T-helper 17 cell (primary cell): ENCODE data around the gene AURKAIP1. TPM values are rescaled to one million over a fixed set of nuclear protein-coding genes. Genes with fewer than 3 reads are reported as not detected.

Experiments
- ATAC-seq: fragments of 150-1000 bp; cut with Tn5 transposase; 2 replicates; pipeline ENCODE4 v1.10.0; 2021; ENCODE audit warnings: mild to moderate bottlenecking, moderate library complexity
- DNase-seq, 3 donors: peaks; one replicate each; pipeline versions ENCODE4 v3.0.0 to v3.0.0-alpha.2; 2020 to 2021
- H3K9me3 ChIP-seq: one replicate; pipeline ENCODE4 v1.7.0; 2013; ENCODE audit warnings: low read length, mild to moderate bottlenecking; ENCODE audit not compliant: control insufficient read depth, poor library complexity, severe bottlenecking
- H3K27ac Mint-ChIP-seq: one replicate; pipeline ENCODE4 v1.8.0; 2022; ENCODE audit warnings: mild to moderate bottlenecking, moderate library complexity, mixed read lengths
- H3K27me3 Mint-ChIP-seq: one replicate; pipeline ENCODE4 v1.8.0; 2022; ENCODE audit warnings: mixed read lengths
- H3K36me3 Mint-ChIP-seq: one replicate; pipeline ENCODE4 v1.8.0; 2022; ENCODE audit warnings: low read depth, mixed read lengths
- H3K4me1 Mint-ChIP-seq: one replicate; pipeline ENCODE4 v1.8.0; 2022; ENCODE audit warnings: mild to moderate bottlenecking, mixed read lengths
- H3K4me3 Mint-ChIP-seq: one replicate; pipeline ENCODE4 v1.8.0; 2022; ENCODE audit warnings: mild to moderate bottlenecking, moderate library complexity, mixed read lengths
- total RNA-seq, 4 donors: library from RNA in 2 of 4; stranded (reverse) in 2 of 4; gene quantifications; one replicate each; pipeline ENCODE4 v1.2.3 and lab custom pipeline; 2022 to 2026

AURKAIP1 gene
- total RNA-seq, 2 donors from 2014 or later = 58.3 to 62.6 TPM

DNA sequence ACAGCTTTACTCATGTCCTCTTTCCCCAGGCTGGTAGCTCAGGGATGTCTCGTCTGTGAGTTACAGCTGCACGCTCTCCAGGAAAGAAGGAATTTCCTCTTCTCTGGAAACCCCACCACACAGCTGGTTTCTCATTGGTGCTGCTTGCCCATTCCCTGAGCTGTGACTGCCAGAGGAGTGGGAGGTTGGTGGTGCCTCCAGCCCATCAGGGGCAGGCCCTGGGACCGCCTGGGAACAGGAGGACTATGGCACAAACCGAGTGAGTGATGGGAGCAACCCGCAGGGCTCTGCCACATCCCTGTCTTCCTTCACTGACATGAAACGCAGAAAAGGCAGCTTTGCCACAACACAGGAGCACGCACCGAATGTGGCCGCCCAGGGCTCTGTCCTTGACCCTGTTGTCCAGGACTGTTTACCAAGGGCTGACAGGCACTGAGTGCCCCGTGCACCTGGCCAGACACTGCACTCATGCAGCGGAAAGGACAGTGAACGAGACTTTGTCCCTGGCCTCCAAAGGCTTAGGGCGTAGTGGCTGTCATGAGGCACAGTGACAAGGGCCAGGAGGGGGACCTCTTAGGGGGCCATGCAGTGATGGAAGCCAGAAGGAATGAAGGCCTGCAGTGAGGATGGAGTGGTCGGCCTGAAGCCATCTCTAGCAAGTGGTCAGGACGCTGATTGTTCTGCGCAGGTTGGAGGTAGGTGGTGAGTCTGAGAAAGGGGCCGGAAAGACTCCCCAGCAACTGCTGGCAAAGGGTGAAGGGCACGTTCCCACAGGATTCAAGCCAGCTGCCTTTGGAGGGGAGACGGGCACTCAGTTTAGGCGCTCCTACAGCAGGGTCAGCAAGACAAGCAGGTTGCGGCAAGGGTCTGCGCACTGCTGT is 25.8 kb upstream of the AURKAIP1 start:
- H3K9me3 ChIP-seq = no peaks in the 10 kb centered on the region
- Mint-ChIP-seq H3K36me3 (peaks cover 3% of the 10 kb centered on the region), H3K27me3 (no peaks in the 10 kb centered on the region), H3K27ac (peak overlapping the region; percentile 90), H3K4me3 (peak overlapping the region; percentile 92), H3K4me1 (peaks cover 27% of the 10 kb centered on the region)
- no peak for ATAC-seq
- no peak for DNase-seq

DNA sequence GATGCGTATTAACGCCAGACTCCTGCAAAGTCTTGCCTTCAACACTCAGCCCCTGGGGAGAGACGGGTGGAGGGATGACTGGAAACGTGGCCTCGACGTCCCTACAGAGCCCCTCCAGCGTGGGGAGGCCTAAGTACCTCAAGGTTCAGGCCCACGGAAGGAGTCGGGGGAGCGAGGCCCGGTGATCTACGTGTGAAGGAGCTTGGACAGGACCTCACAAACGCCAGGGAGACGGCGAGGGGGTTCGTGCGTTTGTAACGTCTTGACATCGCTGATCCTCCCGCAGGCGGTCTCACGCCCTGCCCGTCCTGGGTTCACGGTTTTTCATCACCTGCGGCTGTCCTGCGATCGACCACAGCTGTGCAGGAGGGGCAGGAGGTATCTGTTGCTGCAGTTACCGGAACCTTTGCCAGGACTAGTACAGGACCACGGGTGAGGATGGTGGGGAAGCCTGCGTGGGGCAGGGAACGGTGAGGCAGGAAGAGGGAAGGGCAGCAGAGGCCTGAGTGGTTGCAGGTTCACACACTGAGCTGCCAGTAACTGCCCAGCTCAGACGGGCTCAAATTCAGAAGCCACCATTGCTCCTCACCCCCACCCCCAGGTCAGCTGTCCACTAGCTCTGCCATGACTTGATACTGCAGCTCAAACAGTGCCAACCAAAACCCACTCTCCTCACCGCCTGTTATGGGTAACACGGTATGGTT is 25.0 kb upstream of the AURKAIP1 start:
- Mint-ChIP-seq H3K27ac (peak overlapping the region; percentile 90), H3K4me3 (peak overlapping the region; percentile 92), H3K4me1 (peaks cover 30% of the 10 kb centered on the region), H3K27me3 (no peaks in the 10 kb centered on the region), H3K36me3 (peaks cover 7% of the 10 kb centered on the region)
- DNase-seq = no peak
- no peaks in the 10 kb centered on the region for H3K9me3 ChIP-seq
- no peak for ATAC-seq

DNA sequence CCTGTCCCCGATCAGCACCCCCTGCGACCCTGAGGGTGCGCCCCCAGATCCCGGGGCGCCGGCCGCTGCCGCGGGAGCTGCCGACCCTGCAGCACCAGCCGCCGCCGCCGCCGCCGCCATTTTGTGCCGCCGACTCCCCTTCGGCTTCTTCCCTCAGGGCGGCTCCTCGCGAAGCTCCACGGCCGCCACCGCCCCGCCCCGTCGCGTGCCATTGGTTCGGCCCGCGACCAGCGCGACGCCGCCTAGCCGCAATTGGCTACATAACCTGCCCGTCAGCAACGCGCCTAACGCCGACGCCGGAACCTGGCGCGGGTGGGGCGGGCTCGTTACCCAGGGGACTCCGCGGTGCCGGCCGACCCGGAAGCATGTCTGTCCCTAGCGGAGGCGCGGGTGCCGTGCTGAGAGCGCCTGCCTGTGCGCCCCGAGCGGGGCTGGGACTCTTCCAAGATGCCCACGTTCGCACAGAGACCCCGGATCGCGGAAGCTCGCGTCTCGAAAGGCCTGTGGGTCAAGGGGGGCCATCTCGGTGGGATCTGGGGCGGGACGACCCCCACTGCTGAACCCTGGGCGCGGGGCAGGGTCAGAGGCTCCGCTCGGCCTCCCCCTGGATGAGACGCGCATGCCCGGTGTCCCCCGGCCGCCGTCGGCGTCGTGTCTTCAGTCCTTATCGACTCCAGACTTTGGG is 24.3 kb upstream of the AURKAIP1 start, which contains the start of gene CCNL2:
Gene CCNL2, minus strand, starts transcription at position 149 of the 685 bp plus-strand sequence. Its CDS starts 29 bp downstream, at position 120.
- peak within 1 kb of the TSS; percentile 92 for H3K4me3 Mint-ChIP-seq
- H3K4me1 Mint-ChIP-seq = peaks cover 30% of the 10 kb centered on the region
- H3K36me3 Mint-ChIP-seq = peaks cover 7% of the 10 kb centered on the region
- peak; percentile 96 for ATAC-seq
- no peaks in the 10 kb centered on the region for H3K9me3 ChIP-seq
- H3K27ac Mint-ChIP-seq = peak within 1 kb of the TSS; percentile 90
- DNase-seq = peak; percentile 99
- H3K27me3 Mint-ChIP-seq = no peaks in the 10 kb centered on the region

GRCh38 chr1:1398677-1399186 is 23.7 kb upstream of the AURKAIP1 start:
- DNase-seq (no peak), ATAC-seq (peak; percentile 10)
- peaks cover 28% of the 10 kb centered on the region for H3K4me1 Mint-ChIP-seq
- peaks cover 5% of the 10 kb centered on the region for H3K36me3 Mint-ChIP-seq
- peak overlapping the region; percentile 92 for H3K4me3 Mint-ChIP-seq
- H3K27me3 Mint-ChIP-seq = no peaks in the 10 kb centered on the region
- peak overlapping the region; percentile 90 for H3K27ac Mint-ChIP-seq
- H3K9me3 ChIP-seq = no peaks in the 10 kb centered on the region

- Mint-ChIP-seq H3K27me3 (no peaks in the 10 kb centered on the region), H3K36me3 (peaks cover 4% of the 10 kb centered on the region), H3K27ac (peak overlapping the region; percentile 78), H3K4me3 (peak overlapping the region; percentile 92), H3K4me1 (peaks cover 26% of the 10 kb centered on the region)
- ATAC-seq (no peak), DNase-seq (no peak)
- no peaks in the 10 kb centered on the region for H3K9me3 ChIP-seq
These were observed 23.0 kb upstream of the AURKAIP1 start for GRCh38 chr1:1397839-1398523.

GRCh38 chr1:1395166-1395565 is 20.2 kb upstream of the AURKAIP1 start:
- Mint-ChIP-seq H3K27ac (peak overlapping the region; percentile 79), H3K4me3 (no peak overlapping the region), H3K36me3 (peaks cover 4% of the 10 kb centered on the region), H3K4me1 (peaks cover 20% of the 10 kb centered on the region), H3K27me3 (no peaks in the 10 kb centered on the region)
- DNase-seq (no peak), ATAC-seq (no peak)
- no peaks in the 10 kb centered on the region for H3K9me3 ChIP-seq

- Mint-ChIP-seq H3K27me3 (no peaks in the 10 kb centered on the region), H3K4me1 (peaks cover 18% of the 10 kb centered on the region), H3K4me3 (peak overlapping the region; percentile 7), H3K36me3 (peaks cover 4% of the 10 kb centered on the region), H3K27ac (no peak overlapping the region)
- DNase-seq = no peak
- no peak for ATAC-seq
- H3K9me3 ChIP-seq = no peaks in the 10 kb centered on the region
These were observed 19.1 kb upstream of the AURKAIP1 start for GRCh38 chr1:1394116-1394515.

- DNase-seq (no peak), ATAC-seq (no peak)
- H3K36me3 Mint-ChIP-seq = peaks cover 4% of the 10 kb centered on the region
- no peaks in the 10 kb centered on the region for H3K9me3 ChIP-seq
- H3K4me1 Mint-ChIP-seq = peaks cover 18% of the 10 kb centered on the region
- peak overlapping the region; percentile 8 for H3K27ac Mint-ChIP-seq
- H3K4me3 Mint-ChIP-seq = no peak overlapping the region
- H3K27me3 Mint-ChIP-seq = no peaks in the 10 kb centered on the region
These were observed 18.4 kb upstream of the AURKAIP1 start for GRCh38 chr1:1393428-1393827.

- no peaks in the 10 kb centered on the region for H3K9me3 ChIP-seq
- no peak for ATAC-seq
- peaks cover 16% of the 10 kb centered on the region for H3K4me1 Mint-ChIP-seq
- no peak overlapping the region for H3K4me3 Mint-ChIP-seq
- peaks cover 4% of the 10 kb centered on the region for H3K36me3 Mint-ChIP-seq
- H3K27me3 Mint-ChIP-seq = no peaks in the 10 kb centered on the region
- peak overlapping the region; percentile 8 for H3K27ac Mint-ChIP-seq
- DNase-seq = no peak
These were observed 18.0 kb upstream of the AURKAIP1 start for GRCh38 chr1:1393014-1393413.

- H3K9me3 ChIP-seq = no peaks in the 10 kb centered on the region
- H3K27me3 Mint-ChIP-seq = no peaks in the 10 kb centered on the region
- H3K4me1 Mint-ChIP-seq = peaks cover 13% of the 10 kb centered on the region
- peaks cover 4% of the 10 kb centered on the region for H3K36me3 Mint-ChIP-seq
- no peak overlapping the region for H3K4me3 Mint-ChIP-seq
- DNase-seq (no peak), ATAC-seq (no peak)
- no peak overlapping the region for H3K27ac Mint-ChIP-seq
These were observed 16.2 kb upstream of the AURKAIP1 start for GRCh38 chr1:1391225-1391624.

GRCh38 chr1:1390675-1391074 is 15.7 kb upstream of the AURKAIP1 start:
- Mint-ChIP-seq H3K4me3 (no peak overlapping the region), H3K36me3 (peaks cover 4% of the 10 kb centered on the region), H3K4me1 (peaks cover 12% of the 10 kb centered on the region), H3K27ac (peak overlapping the region; percentile 71), H3K27me3 (no peaks in the 10 kb centered on the region)
- H3K9me3 ChIP-seq = no peaks in the 10 kb centered on the region
- ATAC-seq = no peak
- DNase-seq = no peak

DNA sequence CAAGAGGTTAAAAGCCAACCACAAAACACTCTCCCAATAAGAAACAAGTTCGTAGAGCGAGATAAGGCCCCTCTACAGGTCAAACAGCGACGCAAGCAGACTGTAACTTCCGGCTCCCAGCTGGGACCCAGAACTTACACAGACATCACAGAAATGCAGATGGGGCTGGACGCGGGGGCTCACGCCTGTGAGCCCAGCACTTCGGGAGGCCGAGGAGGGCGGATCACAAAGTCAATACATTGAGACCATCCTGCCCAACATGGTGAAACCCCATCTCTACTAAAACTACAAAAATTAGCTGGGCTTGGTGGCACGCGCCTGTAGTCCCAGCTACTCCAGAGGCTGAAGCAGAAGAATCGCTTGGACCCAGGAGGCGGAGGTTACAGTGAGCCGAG is 13.1 kb upstream of the AURKAIP1 start:
- H3K4me3 Mint-ChIP-seq = no peak overlapping the region
- no peaks in the 10 kb centered on the region for H3K27me3 Mint-ChIP-seq
- H3K36me3 Mint-ChIP-seq = no peaks in the 10 kb centered on the region
- H3K4me1 Mint-ChIP-seq = peaks cover 6% of the 10 kb centered on the region
- no peaks in the 10 kb centered on the region for H3K9me3 ChIP-seq
- DNase-seq (no peak), ATAC-seq (no peak)
- no peak overlapping the region for H3K27ac Mint-ChIP-seq
